MM.1S (cell line): Measurements from ENCODE around the gene NTRK1.

Experiments
- DNase-seq: peaks from one replicate; pipeline ENCODE4 v3.0.0-alpha.2; 2015
- H2AFZ ChIP-seq: fragments of 300-600 bp; sonication (generic); 2 replicates; pipeline ENCODE4 v1.6.0; 2016; ENCODE audit warnings: antibody characterized with exemption, low read length
- H3F3A ChIP-seq: fragments of 300-600 bp; sonication (generic); 2 replicates; pipeline ENCODE4 v1.6.1; 2016; ENCODE audit warnings: mild to moderate bottlenecking, antibody characterized with exemption, low read length, moderate library complexity, mixed read lengths; ENCODE audit not compliant: insufficient read depth
- H3K27ac ChIP-seq: fragments of 300-600 bp; sonication (generic); 2 replicates; pipeline ENCODE4 v1.5.1; 2016; ENCODE audit warnings: mild to moderate bottlenecking, low read length
- H3K27me3 ChIP-seq: fragments of 300-600 bp; sonication (generic); replicated peaks from 2 replicates; pipeline ENCODE4 v1.6.0; 2016; ENCODE audit warnings: low read length; ENCODE audit not compliant: insufficient read depth
- H3K36me3 ChIP-seq: fragments of 300-600 bp; sonication (generic); replicated peaks from 2 replicates; pipeline ENCODE4 v1.6.1; 2016; ENCODE audit warnings: mild to moderate bottlenecking, low read length, mixed read lengths; ENCODE audit not compliant: insufficient read depth
- H3K4me1 ChIP-seq: fragments of 300-600 bp; sonication (generic); 2 replicates; pipeline ENCODE4 v1.6.1; 2016; ENCODE audit warnings: low read length, mixed read lengths
- H3K4me2 ChIP-seq: fragments of 300-600 bp; sonication (generic); 2 replicates; pipeline ENCODE4 v1.6.0; 2016; ENCODE audit warnings: low read depth, low read length
- H3K4me3 ChIP-seq: fragments of 300-600 bp; sonication (generic); 2 replicates; pipeline ENCODE4 v1.5.1; 2016; ENCODE audit warnings: low read length, mixed read lengths
- H3K79me2 ChIP-seq: fragments of 300-600 bp; sonication (generic); 2 replicates; pipeline ENCODE4 v1.6.1; 2016; ENCODE audit warnings: mixed run types, low read length, mixed read lengths
- H3K9ac ChIP-seq: fragments of 300-600 bp; sonication (generic); 2 replicates; pipeline ENCODE4 v1.6.1; 2016; ENCODE audit warnings: low read length, mixed read lengths
- H3K9me2 ChIP-seq: fragments of 300-600 bp; sonication (generic); replicated peaks from 2 replicates; pipeline ENCODE4 v1.6.1; 2016; ENCODE audit warnings: mild to moderate bottlenecking, low read length, mixed read lengths; ENCODE audit not compliant: insufficient read depth
- H3K9me3 ChIP-seq: fragments of 300-600 bp; sonication (generic); replicated peaks from 2 replicates; pipeline ENCODE4 v1.6.1; 2016; ENCODE audit warnings: mild to moderate bottlenecking, low read length, mixed read lengths; ENCODE audit not compliant: insufficient read depth
- H4K20me1 ChIP-seq: fragments of 300-600 bp; sonication (generic); 2 replicates; pipeline ENCODE4 v1.6.1; 2016; ENCODE audit warnings: mild to moderate bottlenecking, low read length, moderate library complexity, mixed read lengths; ENCODE audit not compliant: insufficient read depth
- EZH2 ChIP-seq: fragments of 300-600 bp; sonication (generic); optimal IDR thresholded peaks from 2 replicates; pipeline ENCODE3; 2017; ENCODE audit warnings: low read depth, mild to moderate bottlenecking, antibody characterized with exemption, low read length, mixed read lengths
- EZH2phosphoT487 ChIP-seq: fragments of 300-600 bp; sonication (generic); IDR thresholded peaks from 2 replicates; pipeline ENCODE4 v1.6.1; 2018; ENCODE audit warnings: antibody characterized with exemption, low read length
- TF ChIP-seq, protein P1 (sequence below): fragments of 300-600 bp; sonication (generic); IDR thresholded peaks from 2 replicates; pipeline ENCODE4 v1.5.1; 2016; ENCODE audit warnings: antibody characterized with exemption, low read length, mixed read lengths

The NTRK1 gene

DNA sequence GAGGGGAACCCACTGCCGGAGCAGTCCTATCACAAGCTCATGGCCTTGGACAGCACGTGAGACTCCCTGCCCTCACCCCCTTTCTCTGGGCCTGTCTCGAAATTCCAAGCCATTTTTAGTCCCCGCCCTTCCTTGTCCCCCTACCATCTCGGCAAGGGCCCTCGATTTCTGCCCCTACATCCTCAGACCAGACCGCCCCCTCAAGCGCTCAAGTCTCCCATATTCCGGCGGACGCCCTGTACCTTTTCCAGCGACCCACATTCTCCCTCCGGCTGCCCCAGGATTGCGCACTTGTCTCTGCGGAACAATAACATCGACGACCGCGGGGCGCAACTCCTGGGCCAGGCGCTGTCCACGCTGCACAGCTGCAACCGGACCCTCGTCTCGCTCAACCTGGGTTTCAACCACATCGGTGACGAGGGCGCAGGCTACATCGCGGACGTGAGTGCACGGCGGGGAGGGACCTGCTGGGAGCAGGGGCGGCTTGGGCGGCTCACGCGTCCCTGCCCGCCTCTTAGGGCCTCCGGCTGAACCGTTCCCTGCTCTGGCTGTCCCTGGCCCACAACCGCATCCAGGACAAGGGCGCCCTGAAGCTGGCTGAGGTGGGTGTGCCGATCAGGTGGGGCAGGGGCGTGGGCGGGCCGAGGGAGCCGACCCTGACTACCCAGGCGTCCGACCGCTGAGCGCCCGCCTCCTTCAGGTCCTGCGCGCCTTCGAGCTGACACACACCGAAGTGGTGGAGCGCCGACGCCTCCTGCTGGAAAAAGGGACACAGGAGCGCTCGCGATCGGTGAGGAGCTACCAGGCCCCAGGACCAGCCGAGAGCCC is 66.8 kb downstream of the NTRK1 start:
- Histone ChIP-seq H3K27ac (no peak overlapping the region), H2AFZ (peak overlapping the region; percentile 56; the same call in 1 of the 2 replicates)

DNA sequence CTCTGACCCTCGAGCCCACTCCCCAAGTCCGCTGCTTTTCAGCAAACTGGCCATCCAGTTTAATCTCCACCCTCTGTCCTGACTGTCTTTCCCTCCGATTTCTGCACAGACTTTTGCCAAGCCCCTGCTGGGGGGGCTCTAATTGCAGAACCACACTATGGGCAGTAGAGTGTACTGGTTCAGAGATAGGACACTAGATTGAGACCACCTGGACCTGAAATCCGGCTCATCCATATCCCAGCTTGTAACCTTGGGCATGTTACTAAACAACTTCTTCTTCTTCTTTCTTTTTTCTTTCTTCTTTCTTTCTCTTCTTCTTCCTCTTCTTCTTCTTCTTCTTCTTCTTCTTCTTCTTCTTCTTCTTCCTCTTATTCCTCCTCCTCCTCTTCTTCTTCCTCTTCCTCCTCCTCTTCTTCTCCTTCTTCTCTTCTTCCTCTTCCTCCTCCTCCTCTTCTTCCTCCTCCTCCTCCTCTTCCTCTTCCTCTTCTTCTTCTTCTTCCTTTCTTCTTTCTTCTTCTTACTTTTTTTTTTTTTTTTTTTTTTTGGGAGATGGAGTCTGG is 67.5 kb downstream of the NTRK1 start:
- Histone ChIP-seq H3K27ac (no peak overlapping the region), H3K4me2 (peak overlapping the region; percentile 84; the same call in 1 of the 2 replicates), H2AFZ (no peak overlapping the region), H3K9me2 (no peaks in the 10 kb centered on the region), H3K36me3 (no peaks in the 10 kb centered on the region), H3K79me2 (no peaks in the 10 kb centered on the region), H3K4me3 (no peak overlapping the region; the same call in 1 of the 2 replicates), H3K27me3 (peaks cover 78% of the 10 kb centered on the region), H3F3A (no peaks in the 10 kb centered on the region), H4K20me1 (no peaks in the 10 kb centered on the region), H3K9ac (no peak overlapping the region), H3K9me3 (no peaks in the 10 kb centered on the region), H3K4me1 (peaks cover 7% of the 10 kb centered on the region; the same call in 1 of the 2 replicates)
- TF ChIP-seq EZH2phosphoT487 (no peak), EZH2 (no peak)
- TF ChIP-seq, protein P1, sequence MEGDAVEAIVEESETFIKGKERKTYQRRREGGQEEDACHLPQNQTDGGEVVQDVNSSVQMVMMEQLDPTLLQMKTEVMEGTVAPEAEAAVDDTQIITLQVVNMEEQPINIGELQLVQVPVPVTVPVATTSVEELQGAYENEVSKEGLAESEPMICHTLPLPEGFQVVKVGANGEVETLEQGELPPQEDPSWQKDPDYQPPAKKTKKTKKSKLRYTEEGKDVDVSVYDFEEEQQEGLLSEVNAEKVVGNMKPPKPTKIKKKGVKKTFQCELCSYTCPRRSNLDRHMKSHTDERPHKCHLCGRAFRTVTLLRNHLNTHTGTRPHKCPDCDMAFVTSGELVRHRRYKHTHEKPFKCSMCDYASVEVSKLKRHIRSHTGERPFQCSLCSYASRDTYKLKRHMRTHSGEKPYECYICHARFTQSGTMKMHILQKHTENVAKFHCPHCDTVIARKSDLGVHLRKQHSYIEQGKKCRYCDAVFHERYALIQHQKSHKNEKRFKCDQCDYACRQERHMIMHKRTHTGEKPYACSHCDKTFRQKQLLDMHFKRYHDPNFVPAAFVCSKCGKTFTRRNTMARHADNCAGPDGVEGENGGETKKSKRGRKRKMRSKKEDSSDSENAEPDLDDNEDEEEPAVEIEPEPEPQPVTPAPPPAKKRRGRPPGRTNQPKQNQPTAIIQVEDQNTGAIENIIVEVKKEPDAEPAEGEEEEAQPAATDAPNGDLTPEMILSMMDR = no peak
- no peak for DNase-seq

More for the DNA sequence above, 66.8 kb downstream of the NTRK1 start:
- Histone ChIP-seq H3K4me2 (peak overlapping the region; percentile 84), H3F3A (no peaks in the 10 kb centered on the region), H3K79me2 (no peaks in the 10 kb centered on the region), H3K9me2 (no peaks in the 10 kb centered on the region), H3K36me3 (no peaks in the 10 kb centered on the region), H3K4me1 (peaks cover 7% of the 10 kb centered on the region; the same call in 1 of the 2 replicates), H3K9ac (no peak overlapping the region), H3K4me3 (peak overlapping the region; percentile 44), H3K27me3 (peaks cover 85% of the 10 kb centered on the region), H3K9me3 (no peaks in the 10 kb centered on the region), H4K20me1 (no peaks in the 10 kb centered on the region)
- no peak for TF ChIP-seq EZH2
- TF ChIP-seq, protein P1 = peak; percentile 74
- TF ChIP-seq EZH2phosphoT487 = no peak
- peak; percentile 73 for DNase-seq

DNA sequence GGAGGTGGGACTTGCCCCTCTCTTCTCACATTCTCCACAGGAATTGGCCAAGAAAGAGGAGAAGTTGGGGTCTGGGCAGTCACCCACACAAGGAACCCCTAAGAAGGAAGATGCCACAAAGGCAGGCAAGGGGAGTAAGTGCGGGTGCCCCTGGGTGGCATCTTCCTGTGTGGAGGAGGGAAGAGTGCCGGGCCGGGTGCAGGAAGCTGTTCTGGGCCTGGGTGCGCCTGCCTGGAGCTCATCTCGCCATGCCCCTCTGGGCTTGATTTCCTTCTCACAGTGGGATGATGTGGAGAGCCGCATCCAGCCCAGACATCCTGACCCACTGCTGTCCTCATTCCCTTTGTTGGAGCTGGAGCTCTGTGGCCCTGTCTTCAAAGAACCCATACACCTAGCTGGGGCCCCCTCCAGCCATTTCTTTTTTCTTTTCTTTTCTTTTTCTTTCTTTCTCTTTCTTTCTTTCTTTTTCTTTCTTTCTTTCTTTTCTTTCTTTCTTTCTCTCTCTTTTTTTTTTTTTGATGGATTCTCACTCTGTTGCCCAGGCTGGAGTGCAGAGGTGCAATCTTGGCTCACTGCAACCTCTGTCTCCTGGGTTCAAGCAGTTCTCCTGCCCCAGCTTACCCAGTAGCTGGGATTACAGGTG is 69.1 kb downstream of the NTRK1 start:
- H3F3A ChIP-seq = no peaks in the 10 kb centered on the region
- H3K79me2 ChIP-seq = no peaks in the 10 kb centered on the region
- no peak overlapping the region for H3K9ac ChIP-seq
- H3K27me3 ChIP-seq = peaks cover 62% of the 10 kb centered on the region
- H3K4me2 ChIP-seq = no peak overlapping the region
- no peak for TF ChIP-seq EZH2phosphoT487
- TF ChIP-seq EZH2 = no peak
- TF ChIP-seq, protein P1 = no peak
- H3K36me3 ChIP-seq = no peaks in the 10 kb centered on the region
- H2AFZ ChIP-seq = no peak overlapping the region
- H3K4me3 ChIP-seq = no peak overlapping the region
- no peak overlapping the region for H3K27ac ChIP-seq
- H3K4me1 ChIP-seq = peaks cover 7% of the 10 kb centered on the region; the same call in 1 of the 2 replicates
- no peaks in the 10 kb centered on the region for H3K9me3 ChIP-seq
- H3K9me2 ChIP-seq = no peaks in the 10 kb centered on the region
- H4K20me1 ChIP-seq = no peaks in the 10 kb centered on the region
- DNase-seq = no peak
